ENCODE measurements around the gene ATG16L2. TPM values are rescaled to one million over a fixed set of nuclear protein-coding genes. Genes with fewer than 3 reads are reported as not detected.
"Not testable (repeated sequence)": the region's sequence is repeated elsewhere in the genome, so short reads cannot be mapped to it uniquely, and the experiment has no call there.

ATG16L2 gene
- total and polyA plus RNA-seq, 2 of the 4 experiments (the other 2 are of a cell fraction): 1.3 to 12.7 TPM

GRCh38 chr11:72856551-72857345 is 42.5 kb downstream of the ATG16L2 start (continued):
- TF ChIP-seq USF2 (IDR thresholded peaks at IDR 0.05; ENCODE audit: low read depth, low read length): no peak

- H2BK15ac ChIP-seq (ENCODE audit: low read depth, low read length); H2BK120ac ChIP-seq (ENCODE audit: low read depth, low read length); H2AFZ ChIP-seq (replicated peaks; ENCODE audit: low read length, poor library complexity); H2BK20ac ChIP-seq (ENCODE audit: low read depth, low read length); H3K9ac ChIP-seq (ENCODE audit: low read depth, low read length); H3K23ac ChIP-seq (ENCODE audit: low read depth, low read length); H3K4me1 ChIP-seq (ENCODE audit: control insufficient read depth, insufficient read depth, low read length); H3K27me3 ChIP-seq (ENCODE audit: control insufficient read depth, insufficient read depth, low read length); H3K9me3 ChIP-seq (ENCODE audit: control insufficient read depth, insufficient read depth, low read length); H3K9me1 ChIP-seq (ENCODE audit: insufficient read depth, low read length); CTCF ChIA-PET; H2AK5ac ChIP-seq (ENCODE audit: low read depth, low read length); H3K27ac ChIP-seq (ENCODE audit: insufficient read depth, low read length); DNase-seq; H3K4ac ChIP-seq (ENCODE audit: low read depth, low read length); POLR2A ChIA-PET (ENCODE audit: unreplicated experiment); dilution Hi-C loops (cut with HindIII; ENCODE audit: low sequenced_read_pairs, unreplicated experiment); H3K56ac ChIP-seq (ENCODE audit: extremely low read depth, insufficient read depth, low read length); H3K4me2 ChIP-seq (ENCODE audit: low read depth, low read length); H2AK9ac ChIP-seq (replicated peaks; ENCODE audit: low read depth, low read length, poor library complexity); H3K4me3 ChIP-seq (ENCODE audit: insufficient read depth, low read depth, low read length); in situ Hi-C loops (cut with MboI; ENCODE audit: low sequenced_read_pairs); H4K91ac ChIP-seq (ENCODE audit: insufficient read depth, low read depth, low read length); H4K20me1 ChIP-seq (ENCODE audit: insufficient read depth, low read length); intact Hi-C loops (cut with micrococcal nuclease); H4K5ac ChIP-seq (ENCODE audit: low read depth, low read length); H3K18ac ChIP-seq (ENCODE audit: low read depth, low read length); ATAC-seq (ENCODE audit: low read depth); H3K36me3 ChIP-seq (ENCODE audit: control insufficient read depth, insufficient read depth, low read length); BruUV-seq (replicated peaks); H4K8ac ChIP-seq (ENCODE audit: low read depth in 2 of 2, low read length in 2 of 2); H3K14ac ChIP-seq (replicated peaks; ENCODE audit: low read depth, low read length); H2BK5ac ChIP-seq (ENCODE audit: low read depth, low read length, poor library complexity, severe bottlenecking): not testable (repeated sequence)
- WGBS, 2 experiments (ENCODE audit: extremely low coverage in 2 of 2, insufficient read length in 1 of 2): no CpG with 5 or more reads among the region's 2 CpGs
- peaks cover 3 to 18% of the 10 kb centered on the region in 2 experiments; a peak in 3 of 4 replicates for H3K79me1 ChIP-seq (ENCODE audit: low read depth in 1 of 2, low read length in 2 of 2)
Observed at GRCh38 chr11:72858267-72858666, 44.1 kb downstream of the ATG16L2 start.

Data from IMR-90 (cell line).